Putamen (tissue), 1 donor: ENCODE results near the gene ARMC5.
"Not testable (repeated sequence)": the region's sequence is repeated elsewhere in the genome, so short reads cannot be mapped to it uniquely, and the experiment has no call there.

Source experiments
- DNase-seq: peaks from one replicate; pipeline ENCODE4 v3.0.0-alpha.2; 2016; ENCODE audit warnings: low spot score

Gene ARMC5

GRCh38 chr16:31430380-31431052 lies 28.8 kb upstream of the ARMC5 start:
- no peak for DNase-seq

- DNase-seq: no peak
Measured at GRCh38 chr16:31435341-31436220, 23.7 kb upstream of the ARMC5 start.

GRCh38 chr16:31436221-31437045 lies 22.9 kb upstream of the ARMC5 start:
- DNase-seq: no peak

GRCh38 chr16:31438414-31438813 lies 20.9 kb upstream of the ARMC5 start:
- no peak for DNase-seq

- DNase-seq: not testable (repeated sequence)
Measured at GRCh38 chr16:31439023-31439422, 20.3 kb upstream of the ARMC5 start.

- no peak for DNase-seq
Measured at GRCh38 chr16:31439519-31439918, 19.8 kb upstream of the ARMC5 start.

- no peak for DNase-seq
Measured at GRCh38 chr16:31440516-31441184, 18.7 kb upstream of the ARMC5 start.

GRCh38 chr16:31441956-31442355 lies 17.3 kb upstream of the ARMC5 start:
- no peak for DNase-seq

- not testable (repeated sequence) for DNase-seq
Measured at GRCh38 chr16:31445931-31446330, 13.4 kb upstream of the ARMC5 start.

GRCh38 chr16:31451201-31451600 lies 8.1 kb upstream of the ARMC5 start:
- DNase-seq: no peak

- DNase-seq: no peak
Measured at GRCh38 chr16:31451681-31452351, 7.5 kb upstream of the ARMC5 start.

- no peak for DNase-seq
Measured at GRCh38 chr16:31452631-31453106, 6.6 kb upstream of the ARMC5 start.

- no peak for DNase-seq
Measured at GRCh38 chr16:31453255-31454204, 5.8 kb upstream of the ARMC5 start.

GRCh38 chr16:31455601-31456314 lies 3.5 kb upstream of the ARMC5 start:
- DNase-seq: no peak

GRCh38 chr16:31456988-31457360 lies 2.3 kb upstream of the ARMC5 start:
- DNase-seq: no peak

- no peak for DNase-seq
Measured at GRCh38 chr16:31458073-31458843, 1.0 kb upstream of the ARMC5 start.

- peak; percentile 100 for DNase-seq
Measured at GRCh38 chr16:31459687-31460581, 633 bp downstream of the ARMC5 start.

GRCh38 chr16:31460582-31461002 lies 1.3 kb downstream of the ARMC5 start:
- DNase-seq: no peak
